HT1080 (cell line): ENCODE measurements around the gene PHETA2. TPM values are rescaled to one million over a fixed set of nuclear protein-coding genes. Genes with fewer than 3 reads are reported as not detected.
A peak's percentile ranks its signal among the peaks of the same experiment; 100 is the strongest.
"Not testable (repeated sequence)": the region's sequence is repeated elsewhere in the genome, so short reads cannot be mapped to it uniquely, and the experiment has no call there.

ENCODE experiments used
- DNase-seq: peaks from one replicate; pipeline ENCODE4 v3.0.0-alpha.2; 2015; ENCODE audit warnings: low read depth
- total RNA-seq: library from RNA; depleted of rRNA; stranded (reverse); fragments of >200 nt; shearing (Covaris generic); gene quantifications from 2 replicates; pipeline ENCODE4 v1.2.3, GENCODE V29; 2014

The PHETA2 gene
- total RNA-seq, 1 experiment from 2014 or later, result not detected

GRCh38 chr22:42069801-42070516 lies 4.1 kb upstream of the PHETA2 start:
- DNase-seq, result no peak

GRCh38 chr22:42070517-42071422 lies 3.3 kb upstream of the PHETA2 start, which contains the start of gene NAGA:
Gene NAGA (minus strand): TSS chr22:42070812. CDS start chr22:42070297, 515 bp downstream.
- peak; percentile 94 for DNase-seq

GRCh38 chr22:42071508-42071907 lies 2.5 kb upstream of the PHETA2 start:
- DNase-seq, result not testable (repeated sequence)

- DNase-seq, result no peak
These were observed 1.3 kb upstream of the PHETA2 start for GRCh38 chr22:42072606-42073330.

GRCh38 chr22:42073621-42074041 lies 417 bp upstream of the PHETA2 start:
- no peak for DNase-seq

- no peak for DNase-seq
These were observed 1.0 kb downstream of the PHETA2 start for GRCh38 chr22:42074846-42075676.

- DNase-seq, result no peak
These were observed 2.9 kb downstream of the PHETA2 start for GRCh38 chr22:42076764-42077485.

- no peak for DNase-seq
These were observed 3.6 kb downstream of the PHETA2 start for GRCh38 chr22:42077486-42078125.

GRCh38 chr22:42078469-42079318 lies 4.6 kb downstream of the PHETA2 start:
- no peak for DNase-seq

GRCh38 chr22:42079319-42080251 lies 5.5 kb downstream of the PHETA2 start, which contains the start of gene SMDT1:
Gene SMDT1 (plus strand): TSS chr22:42079700. CDS start chr22:42079769, 69 bp downstream.
- peak; percentile 95 for DNase-seq

GRCh38 chr22:42080287-42080686 lies 6.2 kb downstream of the PHETA2 start:
- DNase-seq, result peak; percentile 16

GRCh38 chr22:42083119-42083518 lies 9.1 kb downstream of the PHETA2 start:
- DNase-seq, result no peak

- DNase-seq, result no peak
These were observed 10.8 kb downstream of the PHETA2 start for GRCh38 chr22:42084874-42085273.

- DNase-seq, result no peak
These were observed 12.0 kb downstream of the PHETA2 start for GRCh38 chr22:42086051-42086450.

- peak; percentile 99 for DNase-seq
These were observed 16.8 kb downstream of the PHETA2 start, which contains the start of gene NDUFA6 for GRCh38 chr22:42090596-42091454. Gene NDUFA6 (minus strand): TSS chr22:42090772. CDS start chr22:42090744, 28 bp downstream.

- no peak for DNase-seq
These were observed 17.4 kb downstream of the PHETA2 start for GRCh38 chr22:42091455-42091782.
